ENCODE results near the gene PCGF5. TPM values are rescaled to one million over a fixed set of nuclear protein-coding genes. Genes with fewer than 3 reads are reported as not detected.
A peak's percentile ranks its signal among the peaks of the same experiment; 100 is the strongest.
"Not testable (repeated sequence)": the region's sequence is repeated elsewhere in the genome, so short reads cannot be mapped to it uniquely, and the experiment has no call there.

PCGF5 gene
- total RNA-seq (2014; rRNA removed; shearing (Covaris generic)) = 4.8 TPM in 2 replicates

DNA sequence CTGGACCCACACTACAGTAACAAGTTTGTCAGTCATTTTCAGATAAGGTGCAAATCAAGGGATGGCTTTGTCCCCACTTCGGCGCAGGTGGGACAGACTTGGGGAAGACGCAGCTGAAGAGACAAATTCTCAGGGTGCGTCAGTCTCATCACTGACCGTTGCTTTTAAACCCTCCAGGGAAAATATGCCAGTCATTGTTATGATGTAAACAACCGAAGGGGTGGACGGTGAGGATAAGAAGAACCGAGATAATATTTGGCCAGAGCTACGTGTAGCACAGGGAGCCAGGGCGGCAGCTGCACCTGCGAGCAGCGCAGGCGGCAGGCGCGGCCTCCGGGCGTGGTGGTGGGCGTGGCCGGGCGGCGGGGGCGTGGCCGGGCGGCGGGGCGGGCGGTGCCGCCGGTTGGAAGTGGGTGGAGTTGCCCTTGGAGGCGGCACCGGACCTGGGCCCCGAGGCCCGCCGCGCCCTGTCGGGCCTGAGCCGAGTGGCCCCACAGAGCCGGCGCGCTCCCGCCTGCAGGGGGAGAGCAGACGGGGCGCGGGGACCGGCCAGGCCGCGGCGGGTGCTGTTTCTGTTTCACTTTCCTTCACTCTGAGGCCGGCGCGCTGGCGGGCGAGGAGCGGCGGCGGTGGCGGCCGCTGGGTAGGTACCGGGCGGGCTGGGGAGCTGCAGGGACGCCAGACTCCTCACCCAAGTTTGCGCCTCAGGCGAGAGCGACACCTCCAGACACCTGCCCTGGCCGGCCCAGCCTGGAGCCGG is at the start of gene PCGF5:
PCGF5 (plus strand) TSS at position 470 of the 760 bp plus-strand sequence. CDS start 2,209 bp downstream, outside the sequence.
- Histone ChIP-seq H3K27me3 (ENCODE audit: control insufficient read depth, insufficient read depth, low read length) (peaks cover 41% of the 10 kb centered on the region), H3K36me3 (replicated peaks; ENCODE audit: control insufficient read depth, insufficient read depth, low read length) (no peaks in the 10 kb centered on the region), H3K4me3 (ENCODE audit: insufficient read depth, low read depth, low read length) (peak within 1 kb of the TSS; percentile 77)
- peak; percentile 95 for DNase-seq

- DNase-seq = no peak
- no peak overlapping the region for H3K4me3 ChIP-seq (ENCODE audit: insufficient read depth, low read depth, low read length)
- H3K27me3 ChIP-seq (ENCODE audit: control insufficient read depth, insufficient read depth, low read length) = peaks cover 11% of the 10 kb centered on the region
- no peaks in the 10 kb centered on the region for H3K36me3 ChIP-seq (replicated peaks; ENCODE audit: control insufficient read depth, insufficient read depth, low read length)
Measured at GRCh38 chr10:91171485-91171884, 49.0 kb upstream of the PCGF5 start.

GRCh38 chr10:91172348-91172747 is 48.1 kb upstream of the PCGF5 start:
- Histone ChIP-seq H3K27me3 (ENCODE audit: control insufficient read depth, insufficient read depth, low read length) (peaks cover 6% of the 10 kb centered on the region), H3K36me3 (replicated peaks; ENCODE audit: control insufficient read depth, insufficient read depth, low read length) (no peaks in the 10 kb centered on the region), H3K4me3 (ENCODE audit: insufficient read depth, low read depth, low read length) (no peak overlapping the region)
- no peak for DNase-seq

DNA sequence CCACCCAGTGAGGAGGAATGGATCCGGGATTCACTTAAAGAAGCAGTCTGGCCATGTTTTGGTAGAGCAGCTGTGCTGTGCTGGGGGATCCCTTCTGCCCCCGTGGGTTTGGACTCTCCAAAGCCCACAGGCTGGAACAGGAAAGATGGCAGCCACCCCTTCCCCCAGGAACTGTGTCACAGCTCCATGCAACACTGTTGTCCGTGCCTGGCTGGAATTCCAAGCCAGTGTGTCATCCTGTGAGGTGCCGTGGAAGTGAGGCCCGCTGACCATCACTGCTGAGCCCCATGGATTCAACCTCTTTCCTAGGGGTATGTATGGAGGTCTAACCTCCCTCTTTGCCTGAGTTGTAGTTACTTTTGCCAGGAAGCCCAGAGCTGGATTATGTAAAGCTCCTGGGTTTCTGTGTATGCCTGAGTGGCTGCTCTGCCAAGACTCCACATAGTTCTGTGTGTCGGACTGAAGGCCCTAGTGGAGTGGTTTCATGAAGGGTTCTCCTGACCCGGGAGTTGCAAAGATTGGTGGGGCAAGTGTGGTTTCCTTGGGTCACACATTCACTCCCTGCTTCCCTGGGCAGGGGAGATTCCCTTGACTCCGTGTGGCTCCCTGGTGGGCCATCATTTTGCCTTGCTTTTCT is 35.1 kb upstream of the PCGF5 start:
- Histone ChIP-seq H3K4me3 (ENCODE audit: insufficient read depth, low read depth, low read length) (no peak overlapping the region), H3K36me3 (replicated peaks; ENCODE audit: control insufficient read depth, insufficient read depth, low read length) (no peaks in the 10 kb centered on the region), H3K27me3 (ENCODE audit: control insufficient read depth, insufficient read depth, low read length) (no peaks in the 10 kb centered on the region)
- no peak for DNase-seq

- Histone ChIP-seq H3K4me3 (ENCODE audit: insufficient read depth, low read depth, low read length) (no peak overlapping the region), H3K27me3 (ENCODE audit: control insufficient read depth, insufficient read depth, low read length) (no peaks in the 10 kb centered on the region), H3K36me3 (replicated peaks; ENCODE audit: control insufficient read depth, insufficient read depth, low read length) (no peaks in the 10 kb centered on the region)
- no peak for DNase-seq
Measured at GRCh38 chr10:91187156-91187555, 33.3 kb upstream of the PCGF5 start.

DNA sequence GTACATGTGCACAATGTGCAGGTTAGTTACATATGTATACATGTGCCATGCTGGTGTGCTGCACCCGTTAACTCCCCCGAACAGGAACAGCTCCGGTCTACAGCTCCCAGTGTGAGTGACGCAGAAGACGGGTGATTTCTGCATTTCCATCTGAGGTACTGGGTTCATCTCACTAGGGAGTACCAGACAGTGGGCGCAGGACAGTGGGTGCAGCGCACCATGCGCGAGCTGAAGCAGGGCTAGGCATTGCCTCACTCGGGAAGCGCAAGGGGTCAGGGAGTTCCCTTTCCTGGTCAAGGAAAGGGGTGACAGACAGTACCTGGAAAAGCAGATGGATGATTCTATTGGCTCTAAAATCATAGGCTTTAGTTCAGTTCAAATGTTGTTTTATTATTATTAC is 32.5 kb upstream of the PCGF5 start:
- H3K27me3 ChIP-seq (ENCODE audit: control insufficient read depth, insufficient read depth, low read length); H3K4me3 ChIP-seq (ENCODE audit: insufficient read depth, low read depth, low read length); H3K36me3 ChIP-seq (replicated peaks; ENCODE audit: control insufficient read depth, insufficient read depth, low read length); DNase-seq: not testable (repeated sequence)

DNA sequence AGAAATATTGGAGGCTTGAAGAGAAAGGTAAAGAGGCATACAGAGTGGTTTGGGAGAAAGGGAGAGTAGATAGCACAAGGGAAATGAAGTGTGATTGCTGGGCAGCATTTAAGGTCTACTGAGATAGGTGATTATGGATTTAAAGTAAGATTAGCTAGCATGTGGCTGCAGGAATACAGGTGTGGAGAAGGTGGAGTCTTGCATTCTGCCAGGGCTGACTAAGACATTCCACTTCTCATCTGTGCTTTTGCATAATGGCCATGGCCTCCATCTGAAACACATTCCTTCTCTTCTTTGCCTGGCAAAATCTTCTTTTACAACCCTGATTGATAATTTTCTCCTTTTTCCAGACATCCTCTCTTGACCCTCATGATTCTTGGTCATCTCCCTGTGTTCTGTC is 31.6 kb upstream of the PCGF5 start:
- H3K36me3 ChIP-seq (replicated peaks; ENCODE audit: control insufficient read depth, insufficient read depth, low read length) = no peaks in the 10 kb centered on the region
- no peaks in the 10 kb centered on the region for H3K27me3 ChIP-seq (ENCODE audit: control insufficient read depth, insufficient read depth, low read length)
- H3K4me3 ChIP-seq (ENCODE audit: insufficient read depth, low read depth, low read length) = no peak overlapping the region
- no peak for DNase-seq

DNA sequence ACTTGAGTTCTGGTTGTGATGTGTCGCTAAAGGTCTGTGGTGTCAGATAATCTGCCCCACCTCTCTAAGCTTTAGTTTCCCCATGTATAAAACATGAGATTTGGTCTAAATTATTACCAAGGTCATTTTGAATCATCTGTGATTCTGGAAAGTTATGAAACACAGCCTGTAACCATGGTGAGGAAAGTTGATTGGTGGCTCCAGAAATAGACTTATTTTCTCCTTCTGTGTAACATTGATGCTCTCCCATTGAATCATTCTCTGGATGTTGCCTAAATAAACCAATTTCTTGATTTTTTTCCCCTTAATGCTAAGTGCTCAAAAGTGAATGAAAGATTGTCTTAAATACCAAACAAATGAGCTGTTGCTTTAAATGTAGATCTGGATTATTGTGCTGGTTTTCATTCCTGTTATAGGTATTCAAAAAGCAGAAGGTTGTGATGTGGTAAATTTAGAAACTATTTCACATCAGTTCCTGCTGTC is 30.0 kb upstream of the PCGF5 start:
- DNase-seq = no peak
- H3K36me3 ChIP-seq (replicated peaks; ENCODE audit: control insufficient read depth, insufficient read depth, low read length) = no peaks in the 10 kb centered on the region
- no peaks in the 10 kb centered on the region for H3K27me3 ChIP-seq (ENCODE audit: control insufficient read depth, insufficient read depth, low read length)
- H3K4me3 ChIP-seq (ENCODE audit: insufficient read depth, low read depth, low read length) = no peak overlapping the region

DNA sequence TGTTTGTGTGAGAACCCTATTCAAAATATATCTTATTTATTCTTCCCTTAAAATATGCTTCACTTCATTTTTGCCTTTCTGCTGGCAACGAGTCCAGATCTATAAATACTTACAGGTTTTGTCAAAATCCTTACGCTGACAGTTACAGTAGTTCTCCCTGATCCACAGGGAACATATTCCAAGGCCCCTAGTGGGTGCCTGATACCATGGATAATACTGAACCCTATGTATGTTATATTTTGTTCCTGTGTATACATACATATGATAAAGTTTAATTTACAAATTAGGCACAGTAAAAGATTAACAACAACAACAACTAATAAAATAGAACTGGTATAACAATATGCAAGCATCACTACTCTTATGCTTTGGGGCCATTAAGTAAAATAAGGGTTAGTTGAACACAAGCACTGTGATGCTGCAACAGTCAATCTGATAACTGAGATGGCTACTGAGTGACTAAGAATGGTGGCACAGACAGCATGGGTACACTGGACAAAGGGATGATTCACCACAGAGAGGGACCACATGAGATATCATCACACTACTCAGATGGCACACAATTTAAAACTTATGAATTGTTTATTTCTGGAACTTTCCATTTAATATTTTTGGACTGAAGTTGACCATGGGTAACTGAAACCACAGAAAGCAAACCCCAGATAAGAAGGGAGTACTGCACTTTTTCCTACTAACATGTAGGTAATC is 29.4 kb upstream of the PCGF5 start:
- H3K36me3 ChIP-seq (replicated peaks; ENCODE audit: control insufficient read depth, insufficient read depth, low read length) = no peaks in the 10 kb centered on the region
- no peak for DNase-seq
- H3K27me3 ChIP-seq (ENCODE audit: control insufficient read depth, insufficient read depth, low read length) = no peaks in the 10 kb centered on the region
- H3K4me3 ChIP-seq (ENCODE audit: insufficient read depth, low read depth, low read length) = no peak overlapping the region

- Histone ChIP-seq H3K4me3 (ENCODE audit: insufficient read depth, low read depth, low read length) (no peak overlapping the region), H3K27me3 (ENCODE audit: control insufficient read depth, insufficient read depth, low read length) (no peaks in the 10 kb centered on the region), H3K36me3 (replicated peaks; ENCODE audit: control insufficient read depth, insufficient read depth, low read length) (no peaks in the 10 kb centered on the region)
- no peak for DNase-seq
Measured at GRCh38 chr10:91191584-91191919, 28.9 kb upstream of the PCGF5 start.

DNA sequence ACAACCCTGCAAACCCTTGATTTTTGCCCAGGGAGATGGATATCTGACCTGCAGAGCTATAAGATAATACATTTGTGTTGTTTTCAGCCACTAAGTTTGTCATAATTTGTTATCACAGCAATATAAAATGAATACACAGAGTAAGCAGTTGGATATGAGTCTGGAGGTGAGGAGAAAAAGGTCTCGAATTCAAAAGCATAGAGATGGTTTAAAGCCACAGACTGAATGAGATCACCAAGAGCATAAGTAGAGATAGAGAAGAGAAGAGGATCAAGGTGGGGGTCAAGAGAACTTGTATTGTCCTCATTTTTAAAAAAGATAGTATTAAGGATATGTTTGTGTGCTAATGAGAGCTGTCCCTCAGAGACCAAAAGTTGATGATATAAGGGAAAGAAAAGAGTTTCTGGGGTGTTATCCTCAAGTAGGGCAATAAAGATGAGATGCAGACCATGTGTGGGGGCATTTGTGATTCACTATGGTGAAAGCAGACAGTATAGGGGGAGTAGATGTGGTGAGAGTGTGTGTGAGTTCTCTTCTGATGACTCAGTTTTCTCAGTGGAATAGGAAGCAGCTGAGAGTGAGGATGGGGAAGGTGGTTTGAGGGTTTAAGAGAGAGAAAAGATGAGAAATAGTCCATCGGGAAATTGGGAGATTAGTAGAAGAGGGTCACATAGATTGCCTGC is 25.8 kb upstream of the PCGF5 start:
- no peak overlapping the region for H3K4me3 ChIP-seq (ENCODE audit: insufficient read depth, low read depth, low read length)
- no peaks in the 10 kb centered on the region for H3K36me3 ChIP-seq (replicated peaks; ENCODE audit: control insufficient read depth, insufficient read depth, low read length)
- H3K27me3 ChIP-seq (ENCODE audit: control insufficient read depth, insufficient read depth, low read length) = no peaks in the 10 kb centered on the region
- DNase-seq = no peak

DNA sequence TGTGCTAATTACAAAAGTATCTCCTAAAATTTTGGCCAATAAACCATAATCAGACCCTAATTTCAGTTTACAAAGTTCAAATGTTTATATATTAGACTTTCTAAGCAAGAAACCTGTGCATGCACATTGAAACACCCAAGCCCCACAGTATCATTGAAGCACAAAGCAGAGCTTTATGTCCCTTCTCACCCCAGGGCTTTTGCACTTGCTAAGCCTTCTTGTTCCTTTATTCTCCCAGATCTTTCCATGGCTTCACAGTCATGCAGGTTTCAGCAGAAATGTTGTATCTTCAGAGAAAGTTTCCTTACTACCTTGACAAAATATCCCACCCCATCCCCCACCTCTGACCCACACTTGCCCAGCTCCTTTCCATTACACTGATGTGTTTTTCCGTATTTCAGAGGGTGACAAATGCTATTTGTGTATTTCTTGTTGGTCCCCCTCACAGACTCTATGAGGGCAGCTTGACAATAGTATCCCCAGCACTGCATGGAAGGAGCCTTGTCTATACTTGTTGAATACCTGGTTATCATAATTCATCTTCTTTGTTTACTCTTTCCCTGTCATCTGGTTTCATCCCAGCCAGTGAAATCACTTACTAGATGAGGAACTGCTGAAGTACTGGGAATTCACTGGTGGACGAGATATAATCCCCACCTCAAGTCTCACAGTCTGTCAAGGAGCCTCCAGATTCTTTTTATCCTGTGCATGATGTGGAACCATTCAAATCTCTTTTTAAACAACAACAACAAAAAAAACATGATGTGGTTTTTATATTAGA is 24.0 kb upstream of the PCGF5 start:
- Histone ChIP-seq H3K27me3 (ENCODE audit: control insufficient read depth, insufficient read depth, low read length) (no peaks in the 10 kb centered on the region), H3K36me3 (replicated peaks; ENCODE audit: control insufficient read depth, insufficient read depth, low read length) (no peaks in the 10 kb centered on the region), H3K4me3 (ENCODE audit: insufficient read depth, low read depth, low read length) (no peak overlapping the region)
- no peak for DNase-seq

DNA sequence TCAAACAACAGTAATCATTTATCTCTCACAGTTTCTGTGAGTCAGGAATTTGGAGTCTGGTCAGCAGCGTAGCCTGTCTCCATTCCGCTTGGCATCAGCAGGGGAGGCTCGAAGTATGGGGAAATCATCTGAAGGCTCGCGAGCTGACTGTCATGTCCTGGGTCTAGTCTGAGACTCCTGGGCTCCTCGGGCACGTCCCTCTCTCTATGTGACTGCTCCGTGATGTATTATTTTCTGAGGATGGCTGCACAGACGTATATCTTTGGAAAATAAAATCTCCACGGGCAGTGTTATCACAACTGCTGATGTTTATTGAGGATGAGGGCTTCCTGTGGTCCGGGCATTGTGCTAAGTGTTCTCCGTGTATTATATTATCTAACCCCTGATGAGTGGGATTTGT is 23.3 kb upstream of the PCGF5 start:
- Histone ChIP-seq H3K4me3 (ENCODE audit: insufficient read depth, low read depth, low read length) (no peak overlapping the region), H3K27me3 (ENCODE audit: control insufficient read depth, insufficient read depth, low read length) (no peaks in the 10 kb centered on the region)
- DNase-seq = no peak

GRCh38 chr10:91198781-91199180 is 21.7 kb upstream of the PCGF5 start:
- no peaks in the 10 kb centered on the region for H3K36me3 ChIP-seq (replicated peaks; ENCODE audit: control insufficient read depth, insufficient read depth, low read length)
- DNase-seq = no peak
- H3K4me3 ChIP-seq (ENCODE audit: insufficient read depth, low read depth, low read length) = no peak overlapping the region
- H3K27me3 ChIP-seq (ENCODE audit: control insufficient read depth, insufficient read depth, low read length) = no peaks in the 10 kb centered on the region

More for the DNA sequence above, 23.3 kb upstream of the PCGF5 start:
- H3K36me3 ChIP-seq (replicated peaks; ENCODE audit: control insufficient read depth, insufficient read depth, low read length) = no peaks in the 10 kb centered on the region
